H9 (cell line): ENCODE measurements around the gene MXI1. TPM values are rescaled to one million over a fixed set of nuclear protein-coding genes. Genes with fewer than 3 reads are reported as not detected.

Experiments used
- DNase-seq: peaks from one replicate; pipeline ENCODE4 v3.0.0-alpha.2; 2017
- H2AFZ ChIP-seq: one replicate; pipeline ENCODE4 v1.6.1; 2013; ENCODE audit warnings: mild to moderate bottlenecking, low read length, control low read depth, moderate library complexity
- H2AK5ac ChIP-seq: 2 replicates; pipeline ENCODE4 v1.6.1; 2013; ENCODE audit warnings: low read length, control low read depth, mixed read lengths; ENCODE audit not compliant: insufficient read length
- H2BK120ac ChIP-seq: one replicate; pipeline ENCODE4 v1.6.1; 2013; ENCODE audit warnings: low read depth, mild to moderate bottlenecking, low read length, control low read depth, inconsistent platforms; ENCODE audit not compliant: poor library complexity, severe bottlenecking
- H2BK12ac ChIP-seq: 2 replicates; pipeline ENCODE4 v1.6.1; 2013; ENCODE audit warnings: low read length, control low read depth, mixed read lengths, low read depth; ENCODE audit not compliant: insufficient read length
- H2BK15ac ChIP-seq: 2 replicates; pipeline ENCODE4 v1.6.1; 2013; ENCODE audit warnings: low read depth, low read length, control low read depth
- H2BK20ac ChIP-seq: one replicate; pipeline ENCODE4 v1.6.1; 2013; ENCODE audit warnings: low read depth, mild to moderate bottlenecking, low read length, control low read depth, inconsistent platforms; ENCODE audit not compliant: poor library complexity, severe bottlenecking
- H2BK5ac ChIP-seq: 2 replicates; pipeline ENCODE4 v1.6.1; 2013; ENCODE audit warnings: low read length, control low read depth, mixed read lengths; ENCODE audit not compliant: insufficient read length
- H3K14ac ChIP-seq: 2 replicates; pipeline ENCODE4 v1.6.1; 2013; ENCODE audit warnings: low read length, control low read depth; ENCODE audit not compliant: insufficient read depth
- H3K18ac ChIP-seq: 2 replicates; pipeline ENCODE4 v1.6.1; 2013; ENCODE audit warnings: low read depth, mild to moderate bottlenecking, mixed read lengths, low read length, control low read depth; ENCODE audit not compliant: insufficient read length
- H3K23ac ChIP-seq: 2 replicates; pipeline ENCODE4 v1.6.1; 2013; ENCODE audit warnings: low read length, control low read depth, mixed read lengths, low read depth; ENCODE audit not compliant: insufficient read length
- H3K23me2 ChIP-seq: 2 replicates; pipeline ENCODE4 v1.6.1; 2013; ENCODE audit warnings: low read depth, mild to moderate bottlenecking, mixed read lengths, low read length, control low read depth; ENCODE audit not compliant: insufficient read length, poor library complexity, severe bottlenecking
- H3K27ac ChIP-seq: 2 replicates; pipeline ENCODE4 v1.5.1; 2013; ENCODE audit warnings: low read length, control low read depth, mixed read lengths, low read depth; ENCODE audit not compliant: insufficient read length
- H3K27me3 ChIP-seq: 2 replicates; pipeline ENCODE4 v1.6.1; 2013; ENCODE audit warnings: low read length, control low read depth, inconsistent platforms; ENCODE audit not compliant: insufficient read depth
- H3K4ac ChIP-seq: 2 replicates; pipeline ENCODE4 v1.6.1; 2013; ENCODE audit warnings: low read depth, mild to moderate bottlenecking, control low read depth, inconsistent platforms, low read length, moderate library complexity
- H3K4me1 ChIP-seq: 2 replicates; pipeline ENCODE4 v1.6.1; 2013; ENCODE audit warnings: low read length, control low read depth, inconsistent platforms; ENCODE audit not compliant: insufficient read depth
- H3K4me2 ChIP-seq: 2 replicates; pipeline ENCODE4 v1.6.1; 2013; ENCODE audit warnings: low read length, control low read depth, mixed read lengths; ENCODE audit not compliant: insufficient read length, insufficient read depth
- H3K56ac ChIP-seq: 2 replicates; pipeline ENCODE4 v1.6.1; 2013; ENCODE audit warnings: low read depth, mild to moderate bottlenecking, mixed read lengths, low read length, control low read depth; ENCODE audit not compliant: insufficient read length
- H3K79me1 ChIP-seq: 2 replicates; pipeline ENCODE4 v1.6.1; 2013; ENCODE audit warnings: low read depth, mild to moderate bottlenecking, moderate library complexity, low read length, control low read depth, inconsistent platforms; ENCODE audit not compliant: insufficient read depth, poor library complexity, severe bottlenecking
- H3K79me2 ChIP-seq: 2 replicates; pipeline ENCODE4 v1.6.1; 2013; ENCODE audit warnings: low read length, control low read depth, inconsistent platforms; ENCODE audit not compliant: insufficient read depth
- H3K9ac ChIP-seq: 2 replicates; pipeline ENCODE4 v1.6.1; 2013; ENCODE audit warnings: low read length, control low read depth, mixed read lengths; ENCODE audit not compliant: insufficient read length; ENCODE audit errors: extremely low read depth
- H3K9me3 ChIP-seq: one replicate; pipeline ENCODE4 v1.6.1; 2013; ENCODE audit warnings: low read depth, low read length, inconsistent platforms; ENCODE audit not compliant: control insufficient read depth
- H3T11ph ChIP-seq: one replicate; pipeline ENCODE4 v1.6.1; 2013; ENCODE audit warnings: mild to moderate bottlenecking, low read length, control low read depth, inconsistent platforms
- H4K20me1 ChIP-seq: one replicate; pipeline ENCODE4 v1.6.1; 2013; ENCODE audit not compliant: control insufficient read depth, insufficient read length, insufficient read depth
- H4K5ac ChIP-seq: 2 replicates; pipeline ENCODE4 v1.6.1; 2013; ENCODE audit warnings: low read depth, mild to moderate bottlenecking, mixed read lengths, low read length, control low read depth; ENCODE audit not compliant: insufficient read length
- H4K8ac ChIP-seq: replicated peaks from 2 replicates; pipeline ENCODE4 v1.6.1; 2013; ENCODE audit warnings: low read length, control low read depth, mixed read lengths, low read depth; ENCODE audit not compliant: insufficient read length
- H4K91ac ChIP-seq: 2 replicates; pipeline ENCODE4 v1.6.1; 2013; ENCODE audit warnings: low read depth, mild to moderate bottlenecking, moderate library complexity, mixed read lengths, low read length, control low read depth; ENCODE audit not compliant: insufficient read length
- H3K27ac Mint-ChIP-seq, 3 experiments: 2 replicates in 2 of 3; 3 replicates in 1 of 3; pipeline ENCODE4 v1.8.0; 2020 to 2021; ENCODE audit warnings: mixed read lengths in 3 of 3, mild to moderate bottlenecking in 1 of 3, moderate library complexity in 1 of 3
- H3K27me3 Mint-ChIP-seq: 2 replicates; pipeline ENCODE4 v1.8.0; 2021; ENCODE audit warnings: low read depth, mild to moderate bottlenecking, moderate library complexity, mixed read lengths
- H3K36me3 Mint-ChIP-seq, 3 experiments: 2 replicates in 2 of 3; 3 replicates in 1 of 3; pipeline ENCODE4 v1.8.0; 2020 to 2021; ENCODE audit warnings: low read depth in 3 of 3, mixed read lengths in 3 of 3; ENCODE audit not compliant: insufficient read depth in 1 of 3
- H3K4me1 Mint-ChIP-seq, 2 experiments: 2 replicates each; pipeline ENCODE4 v1.8.0; 2020; ENCODE audit warnings: mixed read lengths in 2 of 2
- H3K4me3 Mint-ChIP-seq, 2 experiments: 2 replicates in 1 of 2; 3 replicates in 1 of 2; pipeline ENCODE4 v1.8.0; 2020 to 2021; ENCODE audit warnings: mild to moderate bottlenecking in 2 of 2, mixed read lengths in 2 of 2, moderate library complexity in 1 of 2
- H3K9me3 Mint-ChIP-seq, 2 experiments: 2 replicates in 1 of 2; 3 replicates in 1 of 2; pipeline ENCODE4 v1.8.0; 2020; ENCODE audit warnings: mild to moderate bottlenecking in 2 of 2, mixed read lengths in 2 of 2, moderate library complexity in 1 of 2
- WGBS: extraction: QIAGEN DNeasy Blood & Tissue Kit; methylation state at CpG from one replicate; pipeline ENCODE4 v1.1.7; 2013; ENCODE audit warnings: missing lambda C conversion rate, low lambda C conversion rate, mixed read lengths; ENCODE audit not compliant: insufficient read length; ENCODE audit errors: extremely low coverage; 5-methylcytosine and 5-hydroxymethylcytosine counted together
- total RNA-seq: library from RNA; stranded (reverse); gene quantifications from 2 replicates; pipeline ENCODE4 v1.2.1, GENCODE V29; 2021
- TF ChIP-seq, protein P1 (sequence below): fragments of 200-600 bp; sonication (generic); conservative IDR thresholded peaks from 3 replicates; pipeline ENCODE4 v1.8.0; 2021; ENCODE audit warnings: antibody characterized with exemption, mild to moderate bottlenecking

MXI1 gene
- total RNA-seq, 1 experiment from 2014 or later = 5.6 TPM

DNA sequence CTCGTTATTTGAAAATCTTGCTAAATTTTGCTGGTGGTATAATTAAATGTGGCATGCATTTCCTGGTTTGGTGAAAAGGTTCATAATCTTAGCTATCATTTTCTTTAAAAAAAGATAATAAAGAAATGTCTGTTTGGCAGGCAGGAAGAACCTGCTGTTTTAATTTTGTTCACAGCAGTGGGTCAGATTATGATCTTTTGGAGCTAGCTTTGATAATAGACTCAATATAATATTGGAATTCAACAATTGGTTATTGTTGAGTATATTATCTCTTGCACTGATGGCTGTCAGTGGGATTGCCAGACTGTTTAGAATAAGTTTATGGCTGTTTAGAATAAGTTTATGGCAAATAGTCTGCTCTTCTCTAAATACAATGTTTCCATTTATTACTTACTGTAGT is 35.1 kb downstream of the MXI1 start:
- H2BK20ac ChIP-seq = no peak overlapping the region
- no peak overlapping the region for H3K23ac ChIP-seq
- no peak for DNase-seq
- no peak overlapping the region for H3K4me2 ChIP-seq
- H3K56ac ChIP-seq = no peak overlapping the region
- no peak overlapping the region for H3T11ph ChIP-seq
- no peaks in the 10 kb centered on the region for H3K23me2 ChIP-seq
- no peaks in the 10 kb centered on the region for H3K9me3 Mint-ChIP-seq
- no peaks in the 10 kb centered on the region for H3K79me2 ChIP-seq
- H2BK15ac ChIP-seq = no peak overlapping the region
- no peak overlapping the region for H3K27ac ChIP-seq
- H3K27ac Mint-ChIP-seq = no peak overlapping the region
- H3K79me1 ChIP-seq = no peaks in the 10 kb centered on the region
- no peak overlapping the region for H4K8ac ChIP-seq
- H2BK12ac ChIP-seq = no peak overlapping the region
- H2AK5ac ChIP-seq = no peak overlapping the region
- no peak overlapping the region for H3K14ac ChIP-seq
- H3K4me3 Mint-ChIP-seq = no peak overlapping the region
- no peaks in the 10 kb centered on the region for H4K20me1 ChIP-seq
- no peak overlapping the region for H3K9ac ChIP-seq
- no peak overlapping the region for H3K18ac ChIP-seq
- H3K9me3 ChIP-seq = no peaks in the 10 kb centered on the region
- H2BK5ac ChIP-seq = no peak overlapping the region
- no peak overlapping the region for H2AFZ ChIP-seq
- peaks cover 8% of the 10 kb centered on the region in 2 experiments for H3K4me1 Mint-ChIP-seq
- H2BK120ac ChIP-seq = no peak overlapping the region
- H3K27me3 ChIP-seq = no peaks in the 10 kb centered on the region
- H4K91ac ChIP-seq = no peak overlapping the region
- no CpG with 5 or more reads among the region's 1 CpG for WGBS
- TF ChIP-seq, protein P1, sequence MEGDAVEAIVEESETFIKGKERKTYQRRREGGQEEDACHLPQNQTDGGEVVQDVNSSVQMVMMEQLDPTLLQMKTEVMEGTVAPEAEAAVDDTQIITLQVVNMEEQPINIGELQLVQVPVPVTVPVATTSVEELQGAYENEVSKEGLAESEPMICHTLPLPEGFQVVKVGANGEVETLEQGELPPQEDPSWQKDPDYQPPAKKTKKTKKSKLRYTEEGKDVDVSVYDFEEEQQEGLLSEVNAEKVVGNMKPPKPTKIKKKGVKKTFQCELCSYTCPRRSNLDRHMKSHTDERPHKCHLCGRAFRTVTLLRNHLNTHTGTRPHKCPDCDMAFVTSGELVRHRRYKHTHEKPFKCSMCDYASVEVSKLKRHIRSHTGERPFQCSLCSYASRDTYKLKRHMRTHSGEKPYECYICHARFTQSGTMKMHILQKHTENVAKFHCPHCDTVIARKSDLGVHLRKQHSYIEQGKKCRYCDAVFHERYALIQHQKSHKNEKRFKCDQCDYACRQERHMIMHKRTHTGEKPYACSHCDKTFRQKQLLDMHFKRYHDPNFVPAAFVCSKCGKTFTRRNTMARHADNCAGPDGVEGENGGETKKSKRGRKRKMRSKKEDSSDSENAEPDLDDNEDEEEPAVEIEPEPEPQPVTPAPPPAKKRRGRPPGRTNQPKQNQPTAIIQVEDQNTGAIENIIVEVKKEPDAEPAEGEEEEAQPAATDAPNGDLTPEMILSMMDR = no peak
- no peak overlapping the region for H3K4ac ChIP-seq
- H4K5ac ChIP-seq = no peak overlapping the region
- H3K36me3 Mint-ChIP-seq = peaks cover 0 to 3% (median 0%) of the 10 kb centered on the region in 3 experiments; a peak in 1 of 7 replicates
- H3K27me3 Mint-ChIP-seq = no peaks in the 10 kb centered on the region
- no peaks in the 10 kb centered on the region for H3K4me1 ChIP-seq
